Natural killer cell (primary cell): Measurements from ENCODE around the gene ANKRD62. TPM values are rescaled to one million over a fixed set of nuclear protein-coding genes. Genes with fewer than 3 reads are reported as not detected.

ENCODE experiments used
- ATAC-seq, 3 donors: fragments of 150-1000 bp in 2 of 3; fragments of 200-7000 bp in 1 of 3; cut with Tn5 transposase; 1 replicate in 1 of 3; 2 replicates in 2 of 3; pipeline ENCODE4 v1.10.0; 2021; ENCODE audit warnings: mild to moderate bottlenecking in 2 of 3, moderate library complexity in 2 of 3
- DNase-seq, 2 donors: peaks; one replicate each; pipeline versions ENCODE4 v3.0.0 to v3.0.0-alpha.2; 2013 to 2021; ENCODE audit warnings: mixed read lengths in 1 of 2
- H3K27ac ChIP-seq: one replicate; pipeline ENCODE4 v1.5.1; 2013; ENCODE audit warnings: mild to moderate bottlenecking, low read length
- H3K27me3 ChIP-seq: one replicate; pipeline ENCODE4 v1.6.1; 2013; ENCODE audit warnings: low read length; ENCODE audit not compliant: control insufficient read depth, insufficient read depth
- H3K36me3 ChIP-seq: one replicate; pipeline ENCODE4 v1.6.1; 2013; ENCODE audit warnings: low read length; ENCODE audit not compliant: control insufficient read depth, insufficient read depth
- H3K4me1 ChIP-seq: one replicate; pipeline ENCODE4 v1.6.1; 2013; ENCODE audit warnings: low read length; ENCODE audit not compliant: control insufficient read depth, insufficient read depth
- H3K4me3 ChIP-seq: one replicate; pipeline ENCODE4 v1.5.1; 2013; ENCODE audit warnings: low read length
- H3K9me3 ChIP-seq: one replicate; pipeline ENCODE4 v1.6.1; 2013; ENCODE audit warnings: low read length; ENCODE audit not compliant: control insufficient read depth, insufficient read depth
- H3K27ac Mint-ChIP-seq, 2 donors: one replicate each; pipeline ENCODE4 v1.8.0; 2022; ENCODE audit warnings: mild to moderate bottlenecking in 2 of 2, mixed read lengths in 2 of 2, moderate library complexity in 1 of 2
- H3K27me3 Mint-ChIP-seq, 2 donors: one replicate each; pipeline ENCODE4 v1.8.0; 2022; ENCODE audit warnings: low read depth in 2 of 2, mixed read lengths in 2 of 2
- H3K36me3 Mint-ChIP-seq: one replicate; pipeline ENCODE4 v1.8.0; 2022; ENCODE audit warnings: mixed read lengths
- H3K4me1 Mint-ChIP-seq, 2 donors: one replicate each; pipeline ENCODE4 v1.8.0; 2022; ENCODE audit warnings: mixed read lengths in 2 of 2
- H3K4me3 Mint-ChIP-seq: one replicate; pipeline ENCODE4 v1.8.0; 2022; ENCODE audit warnings: mild to moderate bottlenecking, moderate library complexity, mixed read lengths
- H3K9me3 Mint-ChIP-seq, 2 donors: one replicate each; pipeline ENCODE4 v1.8.0; 2022; ENCODE audit warnings: mixed read lengths in 2 of 2
- CTCF ChIP-seq: fragments of 200-600 bp; IDR thresholded peaks from one replicate; pipeline ENCODE4 v1.8.0; 2022; ENCODE audit warnings: antibody characterized with exemption
- WGBS: methylation state at CpG from one replicate; pipeline ENCODE4 v1.1.7; 2013; ENCODE audit warnings: missing lambda C conversion rate; ENCODE audit not compliant: insufficient coverage; 5-methylcytosine and 5-hydroxymethylcytosine counted together
- intact Hi-C: fragments of 100-400 bp; cut with micrococcal nuclease; formaldehyde crosslinking; loops from one replicate; pipeline ENCODE4 v1.14.2; 2022
- total RNA-seq, 4 donors: library from RNA; stranded (reverse); fragments of 120-200 nt in 1 of 4; gene quantifications; one replicate each; pipeline versions ENCODE4 v1.2.3 to v1.2.4, GENCODE V29; 2013 to 2022

The ANKRD62 gene
- total RNA-seq, 3 donors from 2014 or later (not counting 1 experiment from before 2014, with no cell fraction given) = not detected

GRCh38 chr18:12154361-12154760 is 60.7 kb downstream of the ANKRD62 start:
- no peaks in the 10 kb centered on the region for H3K9me3 Mint-ChIP-seq
- no peaks in the 10 kb centered on the region for H3K4me1 Mint-ChIP-seq

GRCh38 chr18:12155996-12156395 is 62.4 kb downstream of the ANKRD62 start:
- Histone ChIP-seq H3K4me1 (no peaks in the 10 kb centered on the region), H3K27me3 (no peaks in the 10 kb centered on the region), H3K27ac (no peak overlapping the region), H3K9me3 (no peaks in the 10 kb centered on the region), H3K36me3 (no peaks in the 10 kb centered on the region), H3K4me3 (no peak overlapping the region)
- TF ChIP-seq CTCF = no peak
- H3K9me3 Mint-ChIP-seq = no peaks in the 10 kb centered on the region
- 96% methylated on average over 3 of the region's 3 CpGs for WGBS
- H3K4me1 Mint-ChIP-seq = no peaks in the 10 kb centered on the region
- peaks cover 0 to 10% of the 10 kb centered on the region in 2 donors for H3K27me3 Mint-ChIP-seq
- ATAC-seq = no peak
- no peaks in the 10 kb centered on the region for H3K36me3 Mint-ChIP-seq
- no peak for DNase-seq
- H3K27ac Mint-ChIP-seq = no peak overlapping the region
- intact Hi-C loops = no loop called here
- H3K4me3 Mint-ChIP-seq = no peak overlapping the region

More at GRCh38 chr18:12154361-12154760, 60.7 kb downstream of the ANKRD62 start:
- Histone ChIP-seq H3K4me1 (no peaks in the 10 kb centered on the region), H3K36me3 (no peaks in the 10 kb centered on the region), H3K9me3 (no peaks in the 10 kb centered on the region), H3K27ac (no peak overlapping the region), H3K27me3 (no peaks in the 10 kb centered on the region), H3K4me3 (no peak overlapping the region)
- DNase-seq (no peak), ATAC-seq (no peak)
- Mint-ChIP-seq H3K27me3 (peaks cover 8 to 11% of the 10 kb centered on the region in 2 donors), H3K4me3 (no peak overlapping the region), H3K36me3 (no peaks in the 10 kb centered on the region), H3K27ac (no peak overlapping the region)
- intact Hi-C loops = no loop called here
- no peak for TF ChIP-seq CTCF
- WGBS = 87% methylated on average over 4 of the region's 4 CpGs

GRCh38 chr18:12159446-12159845 is 65.8 kb downstream of the ANKRD62 start:
- no peak for TF ChIP-seq CTCF
- 77% methylated on average over 1 of the region's 1 CpG for WGBS

GRCh38 chr18:12162786-12163185 is 69.1 kb downstream of the ANKRD62 start:
- Histone ChIP-seq H3K4me1 (no peaks in the 10 kb centered on the region), H3K36me3 (no peaks in the 10 kb centered on the region), H3K9me3 (no peaks in the 10 kb centered on the region), H3K27me3 (no peaks in the 10 kb centered on the region), H3K27ac (no peak overlapping the region), H3K4me3 (no peak overlapping the region)
- Mint-ChIP-seq H3K9me3 (peaks cover 2 to 7% of the 10 kb centered on the region in 2 donors), H3K4me1 (no peaks in the 10 kb centered on the region), H3K27ac (no peak overlapping the region), H3K4me3 (no peak overlapping the region), H3K36me3 (no peaks in the 10 kb centered on the region), H3K27me3 (peaks cover 9 to 29% of the 10 kb centered on the region in 2 donors)
- no peak for TF ChIP-seq CTCF
- DNase-seq (no peak), ATAC-seq (no peak)
- intact Hi-C loops = no loop called here

More at GRCh38 chr18:12159446-12159845, 65.8 kb downstream of the ANKRD62 start:
- intact Hi-C loops = no loop called here
- H3K27ac Mint-ChIP-seq = no peak overlapping the region
- H3K27me3 Mint-ChIP-seq = peaks cover 5 to 14% of the 10 kb centered on the region in 2 donors
- H3K4me3 Mint-ChIP-seq = no peak overlapping the region
- H3K36me3 Mint-ChIP-seq = no peaks in the 10 kb centered on the region
- H3K4me3 ChIP-seq = no peak overlapping the region
- no peaks in the 10 kb centered on the region for H3K4me1 ChIP-seq
- no peaks in the 10 kb centered on the region for H3K4me1 Mint-ChIP-seq
- peaks cover 0 to 2% of the 10 kb centered on the region in 2 donors for H3K9me3 Mint-ChIP-seq
- H3K27me3 ChIP-seq = no peaks in the 10 kb centered on the region
- DNase-seq (no peak), ATAC-seq (no peak)
- no peaks in the 10 kb centered on the region for H3K9me3 ChIP-seq
- H3K36me3 ChIP-seq = no peaks in the 10 kb centered on the region
- H3K27ac ChIP-seq = no peak overlapping the region
